Smooth muscle cell of bladder (primary cell): ENCODE data around the gene DLX2. TPM values are rescaled to one million over a fixed set of nuclear protein-coding genes. Genes with fewer than 3 reads are reported as not detected.

Experiments used
- total RNA-seq: library from RNA; depleted of rRNA; stranded (reverse); fragments of >200 nt; gene quantifications from 2 replicates; pipeline ENCODE4 v1.2.3, GENCODE V29; 2014

DLX2 gene
- total RNA-seq: not detected in 2 replicates

GRCh38 chr2:172102391-172103359 lies at the start of gene DLX2:
DLX2 (minus strand) TSS chr2:172102900; CDS start chr2:172102538, 362 bp downstream.

GRCh38 chr2:172085460-172086159 lies 17.1 kb downstream of the DLX2 start, which contains the start of gene DLX1:
DLX1 (plus strand) TSS chr2:172085507; CDS start chr2:172085678, 171 bp downstream.

Other genes starting within 250 kb of the DLX2 start
- gene SLC25A12, start 208.7 kb downstream of the DLX2 start, total RNA-seq: 16.5 TPM in 2 replicates
- 18.6 and 22.1 TPM in 2 replicates for gene HAT1, start 180.4 kb downstream of the DLX2 start, total RNA-seq
- 4.5 and 4.6 TPM in 2 replicates for gene METAP1D, start 102.9 kb downstream of the DLX2 start, total RNA-seq
- not detected in 2 replicates for gene DLX1, start 17.4 kb downstream of the DLX2 start, total RNA-seq